GM10266 (cell line): ENCODE measurements around the gene RBBP6.
"Not testable (repeated sequence)": the region's sequence is repeated elsewhere in the genome, so short reads cannot be mapped to it uniquely, and the experiment has no call there.

Source experiments
- DNase-seq: peaks from one replicate; pipeline ENCODE4 v3.0.0; 2012; ENCODE audit errors: extremely low spot score
- CTCF ChIP-seq: IDR thresholded peaks from 2 replicates; pipeline ENCODE4 v1.5.1; 2012; ENCODE audit warnings: mild to moderate bottlenecking, low read depth; ENCODE audit not compliant: control insufficient read depth, insufficient read depth; ENCODE audit errors: missing control alignments

Gene RBBP6, protein sequence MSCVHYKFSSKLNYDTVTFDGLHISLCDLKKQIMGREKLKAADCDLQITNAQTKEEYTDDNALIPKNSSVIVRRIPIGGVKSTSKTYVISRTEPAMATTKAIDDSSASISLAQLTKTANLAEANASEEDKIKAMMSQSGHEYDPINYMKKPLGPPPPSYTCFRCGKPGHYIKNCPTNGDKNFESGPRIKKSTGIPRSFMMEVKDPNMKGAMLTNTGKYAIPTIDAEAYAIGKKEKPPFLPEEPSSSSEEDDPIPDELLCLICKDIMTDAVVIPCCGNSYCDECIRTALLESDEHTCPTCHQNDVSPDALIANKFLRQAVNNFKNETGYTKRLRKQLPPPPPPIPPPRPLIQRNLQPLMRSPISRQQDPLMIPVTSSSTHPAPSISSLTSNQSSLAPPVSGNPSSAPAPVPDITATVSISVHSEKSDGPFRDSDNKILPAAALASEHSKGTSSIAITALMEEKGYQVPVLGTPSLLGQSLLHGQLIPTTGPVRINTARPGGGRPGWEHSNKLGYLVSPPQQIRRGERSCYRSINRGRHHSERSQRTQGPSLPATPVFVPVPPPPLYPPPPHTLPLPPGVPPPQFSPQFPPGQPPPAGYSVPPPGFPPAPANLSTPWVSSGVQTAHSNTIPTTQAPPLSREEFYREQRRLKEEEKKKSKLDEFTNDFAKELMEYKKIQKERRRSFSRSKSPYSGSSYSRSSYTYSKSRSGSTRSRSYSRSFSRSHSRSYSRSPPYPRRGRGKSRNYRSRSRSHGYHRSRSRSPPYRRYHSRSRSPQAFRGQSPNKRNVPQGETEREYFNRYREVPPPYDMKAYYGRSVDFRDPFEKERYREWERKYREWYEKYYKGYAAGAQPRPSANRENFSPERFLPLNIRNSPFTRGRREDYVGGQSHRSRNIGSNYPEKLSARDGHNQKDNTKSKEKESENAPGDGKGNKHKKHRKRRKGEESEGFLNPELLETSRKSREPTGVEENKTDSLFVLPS (N-terminal part only)

GRCh38 chr16:24539295-24539849 is at the start of gene RBBP6:
RBBP6 (plus strand) TSS chr16:24539566; CDS start chr16:24540627, 1,061 bp downstream.
- TF ChIP-seq CTCF = peak; percentile 51
- DNase-seq = peak; percentile 91

GRCh38 chr16:24490866-24491265 is 48.5 kb upstream of the RBBP6 start:
- no peak for DNase-seq
- no peak for TF ChIP-seq CTCF

DNA sequence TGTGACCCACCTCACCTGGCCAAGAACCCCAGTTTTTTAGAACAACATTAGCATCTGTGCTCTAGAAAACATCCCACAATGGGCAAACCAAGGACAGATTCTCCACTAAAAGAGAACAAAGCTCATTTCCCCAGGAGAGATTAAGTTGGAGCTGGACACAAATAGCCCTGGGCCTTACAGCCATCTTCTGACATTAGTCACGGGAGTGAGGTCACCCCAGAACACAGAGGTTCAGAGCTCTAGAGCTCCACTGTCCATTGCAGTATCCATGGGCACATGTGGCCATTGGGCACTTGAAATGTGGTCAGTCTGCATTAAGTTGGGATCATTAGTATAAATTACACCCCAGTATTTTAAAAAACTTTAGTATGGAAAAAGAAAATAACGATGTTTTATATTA is 47.6 kb upstream of the RBBP6 start:
- no peak for DNase-seq
- TF ChIP-seq CTCF = no peak

DNA sequence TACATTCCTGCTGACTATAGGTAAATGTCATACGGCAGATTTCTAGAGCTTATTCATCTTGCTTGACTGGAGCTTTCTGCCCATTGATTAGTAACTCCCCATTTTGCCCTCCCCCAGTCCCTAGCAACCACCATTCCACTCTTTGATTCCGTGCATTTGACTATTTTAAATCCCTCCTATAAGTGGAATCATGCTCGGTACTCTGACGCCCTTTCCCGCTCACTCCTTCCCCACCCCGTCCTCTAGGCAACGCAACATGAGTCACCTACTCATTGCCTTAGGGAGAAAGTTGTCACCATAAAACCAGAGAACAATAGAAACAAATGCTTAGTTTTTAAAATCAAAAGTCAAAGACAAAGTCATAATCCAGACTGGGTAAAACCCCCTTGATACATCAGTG is 45.5 kb upstream of the RBBP6 start:
- TF ChIP-seq CTCF = no peak
- no peak for DNase-seq

GRCh38 chr16:24495207-24495606 is 44.2 kb upstream of the RBBP6 start:
- not testable (repeated sequence) for DNase-seq

- DNase-seq = no peak
- TF ChIP-seq CTCF = no peak
These were observed 41.9 kb upstream of the RBBP6 start for GRCh38 chr16:24497440-24497839.

GRCh38 chr16:24499193-24499814 is 40.1 kb upstream of the RBBP6 start:
- TF ChIP-seq CTCF = peak; percentile 62
- peak; percentile 36 for DNase-seq
